ENCODE results near the gene PRKAG2.
A peak's percentile ranks its signal among the peaks of the same experiment; 100 is the strongest.

The PRKAG2 gene

GRCh38 chr7:151678227-151678604 is 198.7 kb downstream of the PRKAG2 start:
- TF ChIP-seq CTCF (conservative IDR thresholded peaks at IDR 0.05; ENCODE audit: low read length) = no peak
- TF ChIP-seq EZH2phosphoT487 (IDR thresholded peaks at IDR 0.05; ENCODE audit: borderline replicate concordance) = no peak
- Histone ChIP-seq H3K4me2 (ENCODE audit: low read depth, low read length, poor library complexity, severe bottlenecking) (peak overlapping the region; percentile 69), H4K20me1 (ENCODE audit: insufficient read depth, low read length, poor library complexity, severe bottlenecking) (no peaks in the 10 kb centered on the region), H3K4me3 (ENCODE audit: low read length, poor library complexity, severe bottlenecking) (no peak overlapping the region), H3K4me1 (ENCODE audit: insufficient read depth, low read length, poor library complexity, severe bottlenecking) (peaks cover 50% of the 10 kb centered on the region), H3K9ac (ENCODE audit: low read depth, low read length, poor library complexity, severe bottlenecking) (peak overlapping the region; percentile 72), H2AFZ (ENCODE audit: low read length) (no peak overlapping the region), H3F3A (ENCODE audit: low read depth) (peaks cover 9% of the 10 kb centered on the region; the same call in 1 of the 2 replicates), H3K27me3 (ENCODE audit: insufficient read depth, low read length, poor library complexity, severe bottlenecking) (no peaks in the 10 kb centered on the region), H3K9me3 (ENCODE audit: insufficient read depth, low read depth, low read length) (no peaks in the 10 kb centered on the region), H3K9me2 (replicated peaks; ENCODE audit: low read depth, low read length) (no peaks in the 10 kb centered on the region), H3K36me3 (ENCODE audit: insufficient read depth, low read length) (no peaks in the 10 kb centered on the region), H3K79me2 (ENCODE audit: insufficient read depth, low read length) (no peaks in the 10 kb centered on the region)

- Histone ChIP-seq H3K9me2 (replicated peaks; ENCODE audit: low read depth, low read length) (no peaks in the 10 kb centered on the region), H2AFZ (ENCODE audit: low read length) (no peak overlapping the region), H3K4me1 (ENCODE audit: insufficient read depth, low read length, poor library complexity, severe bottlenecking) (peaks cover 55% of the 10 kb centered on the region), H3K27me3 (ENCODE audit: insufficient read depth, low read length, poor library complexity, severe bottlenecking) (no peaks in the 10 kb centered on the region), H3K9me3 (ENCODE audit: insufficient read depth, low read depth, low read length) (no peaks in the 10 kb centered on the region), H4K20me1 (ENCODE audit: insufficient read depth, low read length, poor library complexity, severe bottlenecking) (no peaks in the 10 kb centered on the region), H3K79me2 (ENCODE audit: insufficient read depth, low read length) (no peaks in the 10 kb centered on the region), H3K9ac (ENCODE audit: low read depth, low read length, poor library complexity, severe bottlenecking) (peak overlapping the region; percentile 72), H3F3A (ENCODE audit: low read depth) (peaks cover 9% of the 10 kb centered on the region; the same call in 1 of the 2 replicates), H3K4me2 (ENCODE audit: low read depth, low read length, poor library complexity, severe bottlenecking) (peak overlapping the region; percentile 69), H3K4me3 (ENCODE audit: low read length, poor library complexity, severe bottlenecking) (no peak overlapping the region), H3K36me3 (ENCODE audit: insufficient read depth, low read length) (no peaks in the 10 kb centered on the region)
- TF ChIP-seq CTCF (conservative IDR thresholded peaks at IDR 0.05; ENCODE audit: low read length) = no peak
- no peak for TF ChIP-seq EZH2phosphoT487 (IDR thresholded peaks at IDR 0.05; ENCODE audit: borderline replicate concordance)
Observed at GRCh38 chr7:151677581-151678226, 199.2 kb downstream of the PRKAG2 start.

GRCh38 chr7:151676759-151677158 is 200.2 kb downstream of the PRKAG2 start:
- H3K4me3 ChIP-seq (ENCODE audit: low read length, poor library complexity, severe bottlenecking) = no peak overlapping the region
- H2AFZ ChIP-seq (ENCODE audit: low read length) = no peak overlapping the region
- TF ChIP-seq EZH2phosphoT487 (IDR thresholded peaks at IDR 0.05; ENCODE audit: borderline replicate concordance) (no peak), CTCF (conservative IDR thresholded peaks at IDR 0.05; ENCODE audit: low read length) (no peak)
- H4K20me1 ChIP-seq (ENCODE audit: insufficient read depth, low read length, poor library complexity, severe bottlenecking) = no peaks in the 10 kb centered on the region
- peaks cover 57% of the 10 kb centered on the region for H3K4me1 ChIP-seq (ENCODE audit: insufficient read depth, low read length, poor library complexity, severe bottlenecking)
- H3K27me3 ChIP-seq (ENCODE audit: insufficient read depth, low read length, poor library complexity, severe bottlenecking) = no peaks in the 10 kb centered on the region
- H3K4me2 ChIP-seq (ENCODE audit: low read depth, low read length, poor library complexity, severe bottlenecking) = no peak overlapping the region
- no peaks in the 10 kb centered on the region for H3K36me3 ChIP-seq (ENCODE audit: insufficient read depth, low read length)
- no peaks in the 10 kb centered on the region for H3K79me2 ChIP-seq (ENCODE audit: insufficient read depth, low read length)
- H3K9me2 ChIP-seq (replicated peaks; ENCODE audit: low read depth, low read length) = no peaks in the 10 kb centered on the region
- no peak overlapping the region for H3K9ac ChIP-seq (ENCODE audit: low read depth, low read length, poor library complexity, severe bottlenecking)
- no peaks in the 10 kb centered on the region for H3K9me3 ChIP-seq (ENCODE audit: insufficient read depth, low read depth, low read length)
- peaks cover 9% of the 10 kb centered on the region; the same call in 1 of the 2 replicates for H3F3A ChIP-seq (ENCODE audit: low read depth)
